Adipose tissue (tissue), 3 donors: ENCODE results near the gene ACSL5. TPM values are rescaled to one million over a fixed set of nuclear protein-coding genes. Genes with fewer than 3 reads are reported as not detected.

ENCODE experiments used
- H3K27ac ChIP-seq: one replicate; pipeline ENCODE4 v1.5.1; 2013; ENCODE audit warnings: low read depth, low read length
- WGBS, 3 donors: extraction: QIAGEN DNeasy Blood & Tissue Kit; methylation state at CpG; one replicate each; pipeline ENCODE4 v1.1.7; 2013; 5-methylcytosine and 5-hydroxymethylcytosine counted together
- polyA plus RNA-seq, 3 donors: library from polyadenylated mRNA; stranded (reverse); fragments of 200-250 nt; gene quantifications; one replicate each; pipeline ENCODE4 v1.2.3, GENCODE V29; 2013
- donor health status: healthy with polysubstance abuse.
- donor health status: Bipolar disorder and iron deficiency.
- donor health status: healthy.

Gene ACSL5
- polyA plus RNA-seq, 3 donors = 9.2 to 36.5 (median 15.0) TPM

DNA sequence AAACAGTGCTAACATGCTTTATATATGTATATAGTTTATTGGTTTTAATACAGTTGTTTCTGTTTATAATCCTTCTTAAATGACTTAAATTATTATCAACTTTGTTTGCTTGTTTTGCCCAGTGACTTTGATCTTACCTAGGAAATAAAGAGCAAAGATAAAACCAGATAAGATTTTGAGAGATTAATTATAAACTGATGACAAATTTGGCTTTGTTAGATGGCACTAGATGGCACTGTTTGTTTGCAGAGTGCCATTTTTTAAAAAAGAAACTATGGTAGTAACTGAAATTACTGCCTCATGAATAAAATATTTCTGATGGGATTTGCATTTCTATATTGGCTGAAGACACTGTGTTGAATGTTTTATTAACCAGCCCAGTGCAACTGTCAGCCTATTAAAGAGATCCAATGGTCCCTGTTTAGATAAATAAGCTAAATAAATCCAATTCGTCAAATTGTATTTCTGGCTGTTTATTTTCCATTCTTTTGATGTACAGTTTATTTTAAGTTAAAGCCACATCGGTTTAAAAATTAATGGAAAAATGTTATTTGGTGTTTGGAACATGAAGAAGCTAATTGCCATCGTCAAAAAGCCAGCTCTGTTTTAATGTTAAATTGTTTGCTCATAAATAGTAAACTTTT, 101.8 kb downstream of the ACSL5 start:
- no peak overlapping the region for H3K27ac ChIP-seq
- 62 to 85% (median 80%) methylated on average over 3 of the region's 3 CpGs for WGBS, 3 donors

Other genes with a start within 250 kb of the ACSL5 start
- 1,000 to 10,000 TPM in 1 of 3 donors, 100 to 1,000 TPM in 2; 109 to 1,144 (median 124) TPM for gene GPAM, start 190.4 kb upstream of the ACSL5 start, polyA plus RNA-seq
- under 1 TPM in 1 of 3 donors, not detected in 2; 0.03 TPM for gene TECTB, start 90.7 kb upstream of the ACSL5 start, polyA plus RNA-seq
- 10 to 100 TPM; 13.7 to 27.7 (median 17.8) TPM for gene ZDHHC6, start 72.8 kb downstream of the ACSL5 start, polyA plus RNA-seq
- 10 to 100 TPM in 2 of 3 donors, 1 to 10 TPM in 1; 5.6 to 15.2 (median 13.5) TPM for gene VTI1A, start 73.1 kb downstream of the ACSL5 start, polyA plus RNA-seq